DLD1 (cell line): Measurements from ENCODE around the gene VSIG8.

ENCODE experiments used
- in situ Hi-C: cut with HindIII; loops from 2 replicates; pipeline ENCODE4 v1.10.0; 2017; ENCODE audit warnings: low sequenced_read_pairs

Gene VSIG8

DNA sequence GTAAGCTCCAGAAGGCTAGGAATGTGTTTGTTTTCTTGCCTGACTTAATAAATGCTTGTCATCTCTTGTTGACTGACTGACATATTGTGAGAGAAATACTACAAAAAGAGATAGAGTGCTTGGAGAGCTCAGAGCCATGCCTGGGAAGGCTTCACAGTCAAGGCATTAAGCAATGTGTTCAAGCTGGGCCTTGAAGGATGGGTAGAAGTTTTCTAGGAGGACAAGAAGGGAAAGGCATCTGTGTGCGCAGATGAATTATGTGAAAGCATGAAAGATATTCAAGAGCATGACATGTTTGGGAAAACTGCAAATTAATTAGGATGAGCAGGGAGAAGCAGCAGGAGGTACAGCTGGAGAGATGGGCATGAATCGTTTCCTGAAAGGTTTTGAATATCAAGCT, 30.1 kb downstream of the VSIG8 start:
- in situ Hi-C loops: no loop called here

DNA sequence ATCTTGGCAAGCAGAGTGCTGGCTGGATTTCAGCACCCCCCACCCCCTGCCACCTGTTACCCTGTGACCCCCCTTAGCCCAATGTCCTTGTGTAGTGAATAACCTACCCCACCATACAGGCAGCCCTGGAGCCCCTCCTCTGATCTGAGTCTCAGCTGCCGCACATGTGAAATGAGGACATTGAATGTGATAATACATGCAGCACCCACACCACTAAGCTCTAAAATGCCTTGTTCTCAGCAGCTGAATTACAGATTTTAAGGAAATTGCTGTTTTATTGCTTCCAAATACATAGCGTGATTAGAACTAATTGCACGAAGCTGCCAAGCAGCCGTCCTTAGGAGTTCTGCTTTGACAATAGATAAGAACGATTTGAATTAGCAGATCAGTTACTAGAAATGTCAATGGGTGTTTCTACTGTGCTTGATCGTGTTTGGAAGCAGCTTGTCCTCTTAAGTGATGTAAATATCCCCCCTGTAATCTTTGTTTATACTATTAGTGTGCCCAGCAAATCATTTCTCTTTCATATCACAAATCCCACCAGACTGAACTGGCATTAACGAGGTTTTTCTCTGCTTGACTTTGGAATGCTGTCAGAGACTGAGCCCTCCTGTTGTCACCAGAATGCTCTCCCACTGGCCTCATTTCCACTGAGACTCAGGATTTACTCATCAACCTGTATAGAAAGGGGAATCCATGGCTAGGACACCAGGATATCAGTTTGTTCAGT, 30.9 kb downstream of the VSIG8 start:
- in situ Hi-C loops: no loop called here

DNA sequence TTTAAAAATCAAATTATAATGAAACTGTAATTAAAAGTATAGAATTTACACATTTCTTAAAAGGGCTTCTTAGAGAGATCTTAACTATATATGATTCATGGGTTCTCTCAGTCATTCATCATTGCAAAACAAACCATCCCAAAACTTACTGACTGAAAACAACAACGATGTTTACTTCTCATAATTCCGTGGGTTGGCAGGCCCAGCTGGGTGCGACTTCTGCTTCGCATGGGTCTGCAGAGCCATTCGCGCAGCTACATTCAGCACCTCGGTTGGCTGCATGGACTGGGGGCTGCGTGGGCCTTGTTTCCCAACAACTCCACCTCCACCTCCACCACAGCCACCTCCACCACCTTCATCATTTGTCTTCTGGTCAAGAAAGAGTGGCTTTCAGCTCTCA, 31.7 kb downstream of the VSIG8 start:
- in situ Hi-C loops: no loop called here

GRCh38 chr1:159829822-159830465, 32.5 kb downstream of the VSIG8 start:
- in situ Hi-C loops: no loop called here

DNA sequence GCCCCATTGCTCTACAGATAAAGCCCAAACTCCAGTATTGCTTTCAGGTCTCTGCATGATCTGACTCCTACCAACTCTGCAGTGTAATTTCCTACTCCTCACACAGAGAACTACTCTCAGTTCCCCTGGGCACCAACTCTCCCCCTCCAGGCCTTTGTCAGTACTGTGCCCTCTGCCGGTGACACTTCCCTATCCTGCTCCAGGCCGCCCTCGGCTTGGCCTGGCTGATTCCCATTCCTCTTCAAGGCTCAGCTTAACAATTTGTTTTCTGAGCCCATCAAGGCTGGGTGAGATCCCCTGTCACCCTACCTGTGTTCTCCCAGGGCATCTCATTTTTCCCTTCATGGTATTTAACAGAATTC, 33.2 kb downstream of the VSIG8 start:
- in situ Hi-C loops: no loop called here

DNA sequence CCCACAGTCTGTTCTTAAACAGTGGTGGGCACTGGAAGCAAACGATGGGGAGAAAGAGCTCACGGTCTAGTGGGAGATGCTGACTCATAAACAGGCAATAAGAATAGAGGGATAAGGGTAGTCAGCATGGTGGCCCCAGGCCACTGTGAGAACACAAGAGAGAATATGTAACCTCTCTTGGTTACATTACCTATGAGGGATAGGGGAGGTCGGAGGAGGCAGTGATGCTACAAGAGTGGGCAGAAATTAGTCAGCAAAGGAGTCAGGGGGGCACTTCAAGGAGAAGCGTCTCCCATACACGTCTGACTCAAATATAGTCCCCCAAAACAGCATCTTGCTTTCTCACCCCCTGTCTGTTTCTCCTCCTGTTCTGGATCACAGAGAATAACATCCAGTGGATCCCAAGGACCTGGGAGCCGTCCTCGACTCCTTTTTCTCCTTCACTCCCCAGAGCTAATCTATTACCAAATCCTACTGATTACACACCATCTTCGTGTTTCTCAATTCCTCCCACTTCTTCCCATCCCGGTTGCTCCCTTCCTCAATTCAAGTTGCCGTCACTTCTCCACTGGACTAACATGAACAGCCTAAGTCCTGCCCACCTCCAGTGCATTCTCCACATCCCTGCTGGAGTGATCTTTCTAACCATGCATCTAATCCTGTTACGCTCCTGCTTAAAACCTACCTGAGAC, 33.7 kb downstream of the VSIG8 start:
- in situ Hi-C loops: no loop called here

- in situ Hi-C loops: no loop called here
These were observed 34.3 kb downstream of the VSIG8 start for GRCh38 chr1:159828176-159828575.

- in situ Hi-C loops: no loop called here
These were observed 34.9 kb downstream of the VSIG8 start for GRCh38 chr1:159827549-159827948.

DNA sequence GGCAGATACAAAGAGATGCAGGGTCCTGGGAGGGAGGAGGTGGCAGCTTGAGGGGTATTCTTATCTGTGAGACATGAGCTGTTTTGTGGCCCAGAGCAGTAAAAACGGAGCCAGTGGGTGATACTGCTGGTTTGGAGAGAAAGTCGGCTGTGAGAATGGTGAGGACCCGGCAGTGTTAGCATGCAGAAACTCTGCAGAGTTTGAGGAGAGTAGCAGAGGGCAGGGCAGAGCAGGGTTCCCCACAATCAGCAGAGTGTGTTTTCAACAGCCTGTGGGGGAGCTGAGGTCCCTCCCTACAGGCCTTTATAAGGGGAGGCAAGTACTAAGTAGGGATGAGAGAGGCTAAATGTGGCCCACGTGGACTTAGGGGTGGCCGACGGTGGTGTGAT, 35.4 kb downstream of the VSIG8 start:
- in situ Hi-C loops: no loop called here

DNA sequence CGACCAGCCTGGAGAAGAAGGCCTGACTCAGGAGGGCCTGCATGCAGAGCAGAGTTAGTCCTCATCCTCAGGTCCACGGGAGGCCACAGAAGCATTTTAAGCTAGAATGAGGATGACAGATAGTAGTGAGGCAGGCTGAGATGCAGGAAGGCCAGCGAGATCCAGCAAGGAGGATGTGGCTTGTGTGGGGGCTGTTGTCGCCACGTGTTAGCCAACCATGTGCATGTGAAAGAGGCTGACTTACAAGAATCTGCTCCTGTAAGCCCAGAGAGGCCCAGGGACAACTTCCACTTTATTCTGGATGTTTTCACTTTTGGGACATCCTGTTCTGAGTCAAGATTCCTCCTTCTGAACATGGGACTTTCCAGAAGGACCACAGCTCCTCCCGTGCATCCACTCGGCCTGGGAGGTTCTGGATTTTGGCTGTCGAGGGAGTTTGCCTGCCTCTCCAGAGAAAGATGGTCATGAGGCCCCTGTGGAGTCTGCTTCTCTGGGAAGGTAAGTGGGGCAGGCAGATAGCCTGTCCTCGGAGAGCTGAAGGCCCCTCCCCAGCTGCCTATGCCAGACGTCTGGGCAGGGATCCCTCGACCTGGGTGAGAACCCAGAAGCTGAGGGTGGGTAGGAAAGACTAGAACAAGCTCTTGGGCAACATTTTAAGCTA, 35.9 kb downstream of the VSIG8 start, which contains the start of gene SLAMF8:
Gene SLAMF8, plus strand, starts transcription at position 433 of the 661 bp plus-strand sequence. Its CDS starts 26 bp downstream, at position 459.
- in situ Hi-C loops: no loop called here

DNA sequence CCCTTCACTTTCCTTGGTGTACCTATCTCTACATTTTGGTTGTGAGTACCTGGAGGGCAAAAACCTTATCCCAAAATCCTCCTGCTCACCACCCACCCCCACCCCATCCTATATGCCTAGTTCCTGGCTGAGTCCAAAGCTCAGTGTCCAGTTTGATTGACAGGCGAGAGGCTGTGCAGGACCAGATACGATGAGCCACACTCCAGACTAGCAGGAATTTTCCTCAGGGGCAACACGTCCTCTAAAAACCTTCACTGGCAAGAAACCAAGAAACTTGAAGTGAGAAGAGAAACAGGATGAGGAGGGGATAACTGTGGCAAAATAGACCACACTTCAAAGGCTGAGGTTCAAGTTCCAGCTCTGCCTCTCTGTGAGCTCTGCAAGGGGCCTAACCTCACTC, 36.9 kb downstream of the VSIG8 start:
- in situ Hi-C loops: no loop called here

- in situ Hi-C loops: no loop called here
These were observed 39.1 kb downstream of the VSIG8 start for GRCh38 chr1:159823406-159823805.

DNA sequence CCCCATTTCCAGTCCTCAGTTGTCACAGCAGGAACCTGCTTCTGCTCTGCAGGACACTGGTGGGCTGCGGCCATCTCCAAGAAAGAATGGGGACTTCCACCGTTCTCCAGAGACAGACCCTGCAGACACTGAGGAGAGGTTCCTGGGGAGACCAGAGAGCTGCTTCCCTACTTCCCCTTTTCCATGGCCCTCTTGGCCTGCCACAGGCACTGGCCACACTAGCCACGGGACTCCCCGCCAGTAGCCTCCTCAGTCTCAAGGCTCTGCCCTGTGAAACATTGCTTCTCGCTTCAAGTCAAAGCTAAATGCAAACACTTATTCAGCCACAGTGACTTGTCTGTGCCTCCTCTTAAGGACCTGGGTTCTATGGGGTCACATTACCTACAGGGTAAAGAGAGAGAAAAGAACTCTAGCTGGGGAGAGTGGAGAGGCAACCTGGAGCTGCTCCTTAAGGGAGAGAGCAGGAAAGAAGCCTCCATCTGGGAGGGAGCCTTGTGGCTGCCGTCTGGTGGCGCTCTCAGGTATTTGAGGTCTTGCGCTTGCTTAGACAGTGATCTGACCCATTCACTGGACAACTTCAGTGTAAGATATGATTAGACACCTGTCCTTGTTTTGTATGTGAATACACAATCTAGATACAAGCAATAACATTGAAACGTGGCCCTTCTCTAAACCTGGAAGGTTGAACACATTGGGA, 41.1 kb downstream of the VSIG8 start:
- in situ Hi-C loops: no loop called here

DNA sequence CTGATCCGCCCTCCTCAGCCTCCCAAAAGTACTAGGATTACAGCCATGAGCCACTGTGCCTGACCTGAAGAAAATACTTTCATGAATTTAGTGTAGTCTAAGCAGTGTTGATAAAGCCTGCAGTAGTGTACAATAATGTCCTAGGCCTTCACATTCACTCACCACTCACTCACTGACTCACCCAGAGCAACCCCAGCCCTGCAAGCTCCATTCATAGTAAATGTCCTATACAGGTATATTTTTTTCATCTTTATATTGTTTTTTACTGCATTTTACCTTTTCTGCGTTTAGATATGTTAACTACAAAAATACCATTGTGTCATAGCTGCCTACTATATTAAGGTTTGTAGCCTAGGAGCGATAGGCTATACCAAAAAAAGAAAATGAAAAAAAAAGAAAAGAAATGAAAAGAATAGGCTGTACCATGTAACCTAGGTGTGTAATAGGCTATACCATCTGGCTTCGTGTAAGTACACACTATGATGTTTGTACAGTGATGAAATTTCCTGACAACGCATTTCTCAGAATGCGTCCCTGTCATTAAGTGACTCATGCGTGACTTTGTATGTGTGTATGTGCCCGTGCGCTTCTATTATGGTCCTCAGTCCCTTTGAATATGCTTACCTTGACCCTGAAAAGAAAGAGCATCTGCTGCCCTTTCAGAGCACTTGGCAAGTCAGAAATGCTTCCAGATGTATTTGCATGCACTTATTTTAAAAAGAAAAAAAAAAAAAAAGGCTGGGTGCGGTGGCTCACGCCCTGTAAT, 45.0 kb downstream of the VSIG8 start:
- in situ Hi-C loops: no loop called here

DNA sequence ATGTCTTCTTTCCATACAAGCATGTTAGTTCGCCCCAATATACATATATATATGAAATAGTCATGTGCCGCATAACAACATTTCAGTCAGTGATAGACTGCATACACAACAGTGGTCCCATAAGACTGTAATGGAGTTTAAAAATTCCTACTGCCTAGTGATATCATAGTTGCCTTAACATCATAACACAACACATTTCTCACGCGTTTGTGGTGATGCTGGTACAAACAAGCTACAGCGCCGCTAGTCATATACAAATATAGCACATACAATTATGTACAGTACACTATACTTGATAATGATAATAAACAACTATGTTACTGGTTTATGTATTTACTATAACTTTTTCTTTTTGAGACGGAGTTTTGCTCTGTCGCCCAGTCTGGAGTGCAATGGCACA, 46.5 kb downstream of the VSIG8 start:
- in situ Hi-C loops: no loop called here

- in situ Hi-C loops: no loop called here
These were observed 57.5 kb downstream of the VSIG8 start for GRCh38 chr1:159804924-159805323.
